ENCODE data around the gene AJM1.

DNA sequence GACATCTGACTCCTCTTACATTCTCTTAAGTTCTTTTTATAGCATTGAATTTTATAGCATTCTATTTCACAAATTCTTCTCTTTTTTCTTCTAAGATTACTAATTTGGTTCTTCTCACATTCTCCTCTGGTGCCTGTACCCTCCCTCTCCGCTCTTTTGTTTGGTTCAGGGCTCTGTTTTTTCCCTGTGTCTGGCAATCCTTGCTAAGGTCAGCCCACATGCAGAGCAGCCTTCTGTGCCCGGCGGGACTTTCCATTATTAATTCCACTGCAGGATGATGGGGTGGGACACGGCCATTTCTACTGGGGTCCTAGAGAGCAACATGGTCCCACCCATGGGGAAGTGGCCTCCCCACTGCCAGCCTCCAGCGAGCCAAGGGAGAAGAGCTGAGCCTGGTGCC is 34.2 kb downstream of the AJM1 start:
- TF ChIP-seq, protein P1, sequence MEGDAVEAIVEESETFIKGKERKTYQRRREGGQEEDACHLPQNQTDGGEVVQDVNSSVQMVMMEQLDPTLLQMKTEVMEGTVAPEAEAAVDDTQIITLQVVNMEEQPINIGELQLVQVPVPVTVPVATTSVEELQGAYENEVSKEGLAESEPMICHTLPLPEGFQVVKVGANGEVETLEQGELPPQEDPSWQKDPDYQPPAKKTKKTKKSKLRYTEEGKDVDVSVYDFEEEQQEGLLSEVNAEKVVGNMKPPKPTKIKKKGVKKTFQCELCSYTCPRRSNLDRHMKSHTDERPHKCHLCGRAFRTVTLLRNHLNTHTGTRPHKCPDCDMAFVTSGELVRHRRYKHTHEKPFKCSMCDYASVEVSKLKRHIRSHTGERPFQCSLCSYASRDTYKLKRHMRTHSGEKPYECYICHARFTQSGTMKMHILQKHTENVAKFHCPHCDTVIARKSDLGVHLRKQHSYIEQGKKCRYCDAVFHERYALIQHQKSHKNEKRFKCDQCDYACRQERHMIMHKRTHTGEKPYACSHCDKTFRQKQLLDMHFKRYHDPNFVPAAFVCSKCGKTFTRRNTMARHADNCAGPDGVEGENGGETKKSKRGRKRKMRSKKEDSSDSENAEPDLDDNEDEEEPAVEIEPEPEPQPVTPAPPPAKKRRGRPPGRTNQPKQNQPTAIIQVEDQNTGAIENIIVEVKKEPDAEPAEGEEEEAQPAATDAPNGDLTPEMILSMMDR (IDR thresholded peaks at IDR 0.05) = no peak
- TF ChIP-seq POLR2A (IDR thresholded peaks at IDR 0.05) (no peak), EP300 (IDR thresholded peaks at IDR 0.05) (no peak), POLR2AphosphoS5 (IDR thresholded peaks at IDR 0.05) (no peak)

Data from suprapubic skin (tissue), 4 donors.